Mesendoderm (in vitro differentiated cells): ENCODE measurements around the gene KDM5B. TPM values are rescaled to one million over a fixed set of nuclear protein-coding genes. Genes with fewer than 3 reads are reported as not detected.

Source experiments
- DNase-seq: peaks from one replicate; pipeline ENCODE4 v3.0.0; 2013
- H2AK5ac ChIP-seq: 2 replicates; pipeline ENCODE4 v1.6.1; 2013; ENCODE audit warnings: low read length, inconsistent platforms
- H2BK120ac ChIP-seq: 2 replicates; pipeline ENCODE4 v1.6.1; 2013; ENCODE audit warnings: low read depth, mild to moderate bottlenecking, low read length, moderate library complexity, mixed read lengths
- H2BK15ac ChIP-seq: replicated peaks from 2 replicates; pipeline ENCODE4 v1.6.1; 2013; ENCODE audit warnings: low read depth, mild to moderate bottlenecking, moderate library complexity
- H2BK5ac ChIP-seq: 2 replicates; pipeline ENCODE4 v1.6.1; 2013; ENCODE audit warnings: low read length, inconsistent platforms
- H3K18ac ChIP-seq: 2 replicates; pipeline ENCODE4 v1.6.1; 2013; ENCODE audit warnings: mild to moderate bottlenecking, low read length, mixed read lengths
- H3K23ac ChIP-seq: one replicate; pipeline ENCODE4 v1.6.1; 2013; ENCODE audit warnings: low read length
- H3K27ac ChIP-seq: 2 replicates; pipeline ENCODE4 v1.5.1; 2013; ENCODE audit warnings: low read depth, mild to moderate bottlenecking, inconsistent platforms, low read length, moderate library complexity
- H3K27me3 ChIP-seq: 2 replicates; pipeline ENCODE4 v1.6.1; 2013; ENCODE audit warnings: low read length, control low read depth, mild to moderate bottlenecking, inconsistent platforms; ENCODE audit not compliant: insufficient read depth, poor library complexity
- H3K36me3 ChIP-seq: 2 replicates; pipeline ENCODE4 v1.6.1; 2013; ENCODE audit warnings: low read length, inconsistent platforms; ENCODE audit not compliant: control insufficient read depth, insufficient read depth
- H3K4ac ChIP-seq: one replicate; pipeline ENCODE4 v1.6.1; 2013; ENCODE audit warnings: low read depth, mild to moderate bottlenecking, low read length, moderate library complexity
- H3K4me1 ChIP-seq: 2 replicates; pipeline ENCODE4 v1.6.1; 2013; ENCODE audit warnings: low read depth, low read length, inconsistent platforms; ENCODE audit not compliant: control insufficient read depth
- H3K4me2 ChIP-seq: 2 replicates; pipeline ENCODE4 v1.6.1; 2013; ENCODE audit warnings: low read length
- H3K4me3 ChIP-seq: 2 replicates; pipeline ENCODE4 v1.5.1; 2013; ENCODE audit warnings: mild to moderate bottlenecking, low read length
- H3K56ac ChIP-seq: one replicate; pipeline ENCODE4 v1.6.1; 2013; ENCODE audit warnings: low read length
- H3K79me1 ChIP-seq: 2 replicates; pipeline ENCODE4 v1.6.1; 2013; ENCODE audit warnings: low read length, inconsistent platforms
- H3K79me2 ChIP-seq: 2 replicates; pipeline ENCODE4 v1.6.1; 2013; ENCODE audit warnings: mild to moderate bottlenecking, low read length; ENCODE audit not compliant: control insufficient read depth, insufficient read depth
- H3K9ac ChIP-seq: 2 replicates; pipeline ENCODE4 v1.6.1; 2013; ENCODE audit warnings: low read length, inconsistent platforms
- H4K5ac ChIP-seq: one replicate; pipeline ENCODE4 v1.6.1; 2013; ENCODE audit warnings: low read length
- H4K8ac ChIP-seq: one replicate; pipeline ENCODE4 v1.6.1; 2013; ENCODE audit warnings: low read depth, mild to moderate bottlenecking, control low read depth, low read length, moderate library complexity
- WGBS: extraction: QIAGEN DNeasy Blood & Tissue Kit; methylation state at CpG from one replicate; pipeline ENCODE4 v1.1.7; 2013; ENCODE audit warnings: low lambda C conversion rate, missing lambda C conversion rate; ENCODE audit not compliant: insufficient coverage; ENCODE audit errors: extremely low coverage; 5-methylcytosine and 5-hydroxymethylcytosine counted together
- polyA plus RNA-seq, 2 experiments: library from polyadenylated mRNA; stranded (reverse); fragments of 200-250 nt; gene quantifications; one replicate each; pipeline ENCODE4 v1.2.3, GENCODE V29; 2013

Gene KDM5B
- 47.8 TPM for polyA plus RNA-seq (2013, experiment 1 of 2)
- 48.1 TPM for polyA plus RNA-seq (2013, experiment 2 of 2)

DNA sequence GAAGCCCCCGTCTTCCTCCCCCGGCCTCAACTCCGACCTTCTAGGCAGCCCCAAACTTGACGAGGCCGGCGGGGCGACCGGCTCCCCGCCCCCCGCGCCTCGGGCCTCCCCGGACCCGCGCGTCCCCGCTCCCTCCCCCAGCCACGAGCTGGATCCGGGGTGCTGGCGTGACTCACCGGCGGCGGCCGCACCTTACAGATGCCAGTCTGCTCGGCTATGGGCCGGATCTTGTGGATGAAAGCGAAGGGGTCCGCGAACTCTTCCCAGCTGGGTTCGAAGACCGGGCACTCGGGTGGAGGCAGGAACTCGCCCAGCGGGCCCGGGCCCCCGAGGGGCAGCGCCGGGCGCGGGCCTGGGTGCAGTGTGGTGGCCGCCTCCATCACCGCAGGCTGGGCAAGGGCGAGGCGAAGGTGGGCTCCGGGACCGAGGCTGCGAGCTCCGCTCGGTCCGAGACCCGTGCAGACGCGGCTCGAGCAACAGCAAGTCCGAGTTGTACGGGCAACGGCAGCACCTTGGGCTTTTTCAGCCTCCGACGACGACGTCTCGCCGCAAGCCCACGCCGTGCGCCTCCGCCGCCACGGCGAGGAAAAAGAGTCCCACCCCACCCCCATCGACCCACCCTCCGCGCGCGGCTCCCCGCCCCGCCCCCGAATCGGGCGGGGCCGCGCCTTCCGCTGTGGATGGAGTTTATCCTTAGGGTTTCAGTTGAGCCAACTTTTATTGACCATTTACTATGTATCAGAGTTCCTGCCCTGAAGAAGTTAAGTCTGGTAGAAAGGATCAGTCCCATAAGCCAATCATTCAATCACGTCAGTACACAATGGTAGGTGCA is at the start of gene KDM5B:
KDM5B (minus strand) TSS at position 496 of the 832 bp plus-strand sequence; CDS start at position 380, 116 bp downstream.
- Histone ChIP-seq H3K4ac (peak within 1 kb of the TSS; percentile 94), H2BK15ac (no peak within 1 kb of the TSS), H3K56ac (peak within 1 kb of the TSS; percentile 98), H3K79me1 (no peaks in the 10 kb centered on the region), H4K8ac (peak within 1 kb of the TSS; percentile 28), H3K27me3 (no peaks in the 10 kb centered on the region), H4K5ac (no peak within 1 kb of the TSS), H3K23ac (peak within 1 kb of the TSS; percentile 86), H3K4me3 (peak within 1 kb of the TSS; percentile 95), H3K27ac (peak within 1 kb of the TSS; percentile 78), H3K4me2 (peak within 1 kb of the TSS; percentile 45), H3K36me3 (no peaks in the 10 kb centered on the region), H3K9ac (peak within 1 kb of the TSS; percentile 98), H3K4me1 (no peaks in the 10 kb centered on the region), H2BK5ac (peak within 1 kb of the TSS; percentile 87), H3K79me2 (peaks cover 46% of the 10 kb centered on the region), H2AK5ac (no peak within 1 kb of the TSS), H3K18ac (peak within 1 kb of the TSS; percentile 99), H2BK120ac (peak within 1 kb of the TSS; percentile 55)
- peak; percentile 87 for DNase-seq
- no CpG with 5 or more reads among the region's 84 CpGs for WGBS

DNA sequence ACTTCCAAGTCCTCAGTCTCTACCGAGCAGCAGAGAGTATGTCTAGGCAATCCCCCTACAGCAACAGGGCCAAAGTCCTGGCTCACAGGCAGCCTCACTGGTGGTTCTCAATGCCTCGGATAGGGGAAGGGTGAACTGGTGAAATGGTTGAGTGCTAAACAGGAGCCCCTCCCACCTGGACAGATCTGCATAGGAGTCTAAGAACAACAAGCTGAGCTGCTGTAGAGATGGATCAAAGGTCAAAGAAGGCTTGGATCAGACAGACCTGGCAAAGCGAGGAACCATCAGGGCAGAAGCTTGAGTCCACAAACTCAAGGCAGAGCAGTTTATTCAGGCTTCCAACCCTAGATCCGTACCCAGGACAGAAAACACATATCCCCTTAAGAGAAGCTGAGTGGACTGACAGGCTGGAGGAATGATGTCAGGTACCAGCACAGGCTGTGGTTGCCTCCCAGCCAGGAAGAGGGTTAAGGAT is 49.0 kb upstream of the KDM5B start:
- no peaks in the 10 kb centered on the region for H3K4me1 ChIP-seq
- no peak overlapping the region for H3K18ac ChIP-seq
- peaks cover 3% of the 10 kb centered on the region for H3K36me3 ChIP-seq
- no peak for DNase-seq
- H3K9ac ChIP-seq, result no peak overlapping the region
- no CpG with 5 or more reads among the region's 4 CpGs for WGBS
- H2BK15ac ChIP-seq, result no peak overlapping the region
- no peak overlapping the region for H2AK5ac ChIP-seq
- no peak overlapping the region for H3K4me3 ChIP-seq
- no peak overlapping the region for H3K4me2 ChIP-seq
- no peak overlapping the region for H4K5ac ChIP-seq
- no peak overlapping the region for H2BK120ac ChIP-seq
- H3K27ac ChIP-seq, result no peak overlapping the region
- H3K79me2 ChIP-seq, result peaks cover 6% of the 10 kb centered on the region
- H3K56ac ChIP-seq, result no peak overlapping the region
- no peak overlapping the region for H3K23ac ChIP-seq
- H4K8ac ChIP-seq, result no peak overlapping the region
- no peak overlapping the region for H3K4ac ChIP-seq
- H2BK5ac ChIP-seq, result no peak overlapping the region
- H3K79me1 ChIP-seq, result peaks cover 6% of the 10 kb centered on the region
- H3K27me3 ChIP-seq, result no peaks in the 10 kb centered on the region

DNA sequence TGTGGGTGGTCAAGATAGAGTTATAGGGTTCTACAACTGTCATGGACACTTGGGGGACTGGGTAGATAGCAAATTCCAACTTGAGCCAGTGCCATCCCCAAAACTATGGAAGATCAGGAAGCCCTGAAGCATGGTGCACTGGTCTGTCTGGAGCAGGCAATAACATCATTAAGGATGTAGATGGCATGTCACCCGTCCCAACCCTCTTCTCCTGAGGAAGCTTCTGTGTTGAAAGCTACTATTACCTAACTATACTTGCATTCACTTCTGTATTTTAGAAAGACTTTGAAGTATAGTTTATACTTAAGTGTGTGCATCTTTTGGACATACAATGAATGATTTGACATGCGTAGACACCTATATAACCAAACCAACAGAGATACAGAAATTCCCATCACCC is 47.8 kb upstream of the KDM5B start:
- no peak for DNase-seq
- no peak overlapping the region for H3K27ac ChIP-seq
- H3K23ac ChIP-seq, result no peak overlapping the region
- H3K4me2 ChIP-seq, result no peak overlapping the region
- peaks cover 6% of the 10 kb centered on the region for H3K79me1 ChIP-seq
- no peak overlapping the region for H3K56ac ChIP-seq
- no peak overlapping the region for H3K18ac ChIP-seq
- H3K27me3 ChIP-seq, result no peaks in the 10 kb centered on the region
- no peak overlapping the region for H2BK15ac ChIP-seq
- H3K79me2 ChIP-seq, result peaks cover 6% of the 10 kb centered on the region
- no peaks in the 10 kb centered on the region for H3K4me1 ChIP-seq
- H2BK120ac ChIP-seq, result no peak overlapping the region
- no peak overlapping the region for H4K5ac ChIP-seq
- no peak overlapping the region for H4K8ac ChIP-seq
- no peak overlapping the region for H3K4me3 ChIP-seq
- WGBS, result no CpG with 5 or more reads among the region's 2 CpGs
- H2BK5ac ChIP-seq, result no peak overlapping the region
- no peak overlapping the region for H3K4ac ChIP-seq
- peaks cover 3% of the 10 kb centered on the region for H3K36me3 ChIP-seq
- no peak overlapping the region for H3K9ac ChIP-seq
- H2AK5ac ChIP-seq, result no peak overlapping the region

DNA sequence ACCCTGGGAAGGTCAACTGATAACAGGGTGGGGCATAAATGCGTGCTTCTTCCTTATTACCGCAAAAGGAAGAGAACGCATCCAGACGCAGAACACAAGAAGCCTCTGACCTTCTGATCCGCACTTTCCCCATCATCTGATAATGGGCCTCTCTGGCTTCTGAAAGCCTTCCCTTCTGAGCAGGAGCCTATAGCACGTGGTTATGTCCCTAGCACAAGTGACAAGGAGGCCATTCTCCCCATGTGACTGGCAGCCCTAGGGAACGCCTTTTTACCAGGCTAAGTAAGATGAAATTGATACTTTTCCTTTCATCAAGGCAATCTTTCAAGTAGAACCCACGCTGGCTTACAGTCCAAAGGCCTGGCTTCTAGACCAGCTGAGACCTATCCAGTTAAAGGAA is 46.6 kb upstream of the KDM5B start:
- Histone ChIP-seq H2BK5ac (no peak overlapping the region), H3K27ac (no peak overlapping the region), H2AK5ac (no peak overlapping the region), H4K8ac (no peak overlapping the region), H3K18ac (no peak overlapping the region), H3K4me3 (no peak overlapping the region), H3K27me3 (no peaks in the 10 kb centered on the region), H3K9ac (no peak overlapping the region), H3K56ac (no peak overlapping the region), H4K5ac (no peak overlapping the region), H2BK15ac (no peak overlapping the region), H3K36me3 (peaks cover 3% of the 10 kb centered on the region), H3K4me2 (no peak overlapping the region), H3K23ac (no peak overlapping the region), H3K79me1 (peaks cover 3% of the 10 kb centered on the region), H3K4ac (no peak overlapping the region), H2BK120ac (no peak overlapping the region), H3K79me2 (peaks cover 3% of the 10 kb centered on the region), H3K4me1 (no peaks in the 10 kb centered on the region)
- no peak for DNase-seq
- WGBS, result no CpG with 5 or more reads among the region's 8 CpGs

DNA sequence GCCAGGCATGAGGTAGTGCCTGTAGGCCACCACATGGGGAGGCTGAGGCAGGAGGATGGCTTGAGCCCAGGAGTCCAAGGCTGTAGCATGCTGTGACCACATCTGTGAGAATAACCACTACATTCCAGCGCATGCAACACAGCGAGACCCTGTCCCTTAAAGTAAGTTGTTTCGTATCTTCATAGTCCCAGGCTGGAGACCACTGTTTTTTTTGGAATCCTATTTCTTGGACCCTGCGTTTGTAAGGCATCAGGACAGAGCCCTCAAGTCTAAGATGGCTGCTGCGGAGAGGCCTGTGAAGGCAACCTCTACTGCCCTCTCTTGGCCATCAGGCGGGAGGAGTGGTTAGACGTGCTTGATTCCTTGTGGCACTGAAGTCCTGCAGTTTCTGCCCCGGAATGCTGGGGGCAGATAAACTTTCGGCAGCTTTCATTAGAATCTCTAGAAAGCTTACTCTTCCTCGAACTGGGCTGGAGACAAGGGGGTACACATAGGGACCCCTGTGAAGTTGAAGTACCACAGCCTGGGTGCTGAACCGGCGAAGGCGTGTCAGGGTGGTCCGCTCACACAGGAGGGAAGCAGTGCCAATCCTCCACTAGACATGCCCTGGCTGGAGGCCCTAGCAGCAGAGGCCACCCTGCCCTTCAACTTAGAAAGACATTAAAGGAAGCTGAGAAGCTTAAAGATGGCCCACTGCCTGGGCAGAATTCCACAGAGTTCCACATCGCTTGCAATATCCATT is 44.1 kb upstream of the KDM5B start:
- no peak overlapping the region for H4K5ac ChIP-seq
- H3K9ac ChIP-seq, result no peak overlapping the region
- H2BK15ac ChIP-seq, result no peak overlapping the region
- peak; percentile 93 for DNase-seq
- no peaks in the 10 kb centered on the region for H3K4me1 ChIP-seq
- H2AK5ac ChIP-seq, result no peak overlapping the region
- H3K4ac ChIP-seq, result no peak overlapping the region
- no peaks in the 10 kb centered on the region for H3K27me3 ChIP-seq
- H3K23ac ChIP-seq, result no peak overlapping the region
- no peak overlapping the region for H2BK120ac ChIP-seq
- H3K4me2 ChIP-seq, result no peak overlapping the region
- H3K4me3 ChIP-seq, result no peak overlapping the region
- no peak overlapping the region for H3K27ac ChIP-seq
- no peaks in the 10 kb centered on the region for H3K79me2 ChIP-seq
- no peak overlapping the region for H3K18ac ChIP-seq
- no peak overlapping the region for H3K56ac ChIP-seq
- no CpG with 5 or more reads among the region's 15 CpGs for WGBS
- no peaks in the 10 kb centered on the region for H3K79me1 ChIP-seq
- peaks cover 2% of the 10 kb centered on the region for H3K36me3 ChIP-seq
- no peak overlapping the region for H2BK5ac ChIP-seq
- no peak overlapping the region for H4K8ac ChIP-seq
